ENCODE data around the gene KCNAB1.
"Not testable (repeated sequence)": the region's sequence is repeated elsewhere in the genome, so short reads cannot be mapped to it uniquely, and the experiment has no call there.

Gene KCNAB1

GRCh38 chr3:156274791-156275190 is 154.4 kb downstream of the KCNAB1 start:
- no peak for DNase-seq

- DNase-seq, result not testable (repeated sequence)
These were observed 164.3 kb downstream of the KCNAB1 start for GRCh38 chr3:156284637-156285036.

GRCh38 chr3:156285626-156286025 is 165.2 kb downstream of the KCNAB1 start:
- no peak for DNase-seq

- DNase-seq, result no peak
These were observed 170.5 kb downstream of the KCNAB1 start for GRCh38 chr3:156290924-156291271.

- no peak for DNase-seq
These were observed 171.1 kb downstream of the KCNAB1 start for GRCh38 chr3:156291272-156292123.

- no peak for DNase-seq
These were observed 173.2 kb downstream of the KCNAB1 start for GRCh38 chr3:156293566-156293965.

- no peak for DNase-seq
These were observed 177.2 kb downstream of the KCNAB1 start for GRCh38 chr3:156297582-156297981.

GRCh38 chr3:156298014-156298413 is 177.6 kb downstream of the KCNAB1 start:
- DNase-seq, result no peak

GRCh38 chr3:156298938-156299337 is 178.6 kb downstream of the KCNAB1 start:
- DNase-seq, result no peak

GRCh38 chr3:156299569-156299968 is 179.2 kb downstream of the KCNAB1 start:
- DNase-seq, result no peak

- DNase-seq, result no peak
These were observed 180.0 kb downstream of the KCNAB1 start for GRCh38 chr3:156300371-156300770.

- no peak for DNase-seq
These were observed 180.8 kb downstream of the KCNAB1 start for GRCh38 chr3:156300929-156301840.

GRCh38 chr3:156303001-156303707 is 182.8 kb downstream of the KCNAB1 start:
- DNase-seq, result no peak

- DNase-seq, result no peak
These were observed 184.0 kb downstream of the KCNAB1 start for GRCh38 chr3:156304406-156304805.

- no peak for DNase-seq
These were observed 185.3 kb downstream of the KCNAB1 start for GRCh38 chr3:156305672-156306071.

- no peak for DNase-seq
These were observed 187.3 kb downstream of the KCNAB1 start for GRCh38 chr3:156307704-156308103.

- no peak for DNase-seq
These were observed 191.1 kb downstream of the KCNAB1 start for GRCh38 chr3:156311431-156311830.

GRCh38 chr3:156311930-156312329 is 191.6 kb downstream of the KCNAB1 start:
- DNase-seq, result no peak

- DNase-seq, result no peak
These were observed 195.7 kb downstream of the KCNAB1 start for GRCh38 chr3:156316076-156316475.

GRCh38 chr3:156317462-156318074 is 197.2 kb downstream of the KCNAB1 start:
- no peak for DNase-seq

GRCh38 chr3:156321945-156322344 is 201.6 kb downstream of the KCNAB1 start:
- DNase-seq, result no peak

GRCh38 chr3:156323466-156323865 is 203.1 kb downstream of the KCNAB1 start:
- no peak for DNase-seq

- DNase-seq, result no peak
These were observed 210.0 kb downstream of the KCNAB1 start for GRCh38 chr3:156330415-156330814.

All from activated effector memory CD4-positive, alpha-beta T cell treated with anti-CD3 and anti-CD28 coated beads, Interleukin-2, amount 50 U/mL, for 16 hours (primary cell).